Glutamatergic neuron (in vitro differentiated cells): ENCODE measurements around the gene PTDSS2. TPM values are rescaled to one million over a fixed set of nuclear protein-coding genes. Genes with fewer than 3 reads are reported as not detected.
A peak's percentile ranks its signal among the peaks of the same experiment; 100 is the strongest.

Experiments
- DNase-seq: peaks from one replicate; pipeline ENCODE4 v3.0.0; 2022
- H3K27ac Mint-ChIP-seq: one replicate; pipeline ENCODE4 v1.8.0; 2020; ENCODE audit warnings: mild to moderate bottlenecking, mixed read lengths, inconsistent platforms; ENCODE audit not compliant: unreplicated experiment
- H3K27me3 Mint-ChIP-seq: one replicate; pipeline ENCODE4 v1.8.0; 2020; ENCODE audit warnings: mild to moderate bottlenecking, moderate library complexity, mixed read lengths, inconsistent platforms; ENCODE audit not compliant: unreplicated experiment
- H3K36me3 Mint-ChIP-seq: one replicate; pipeline ENCODE4 v1.8.0; 2020; ENCODE audit warnings: mild to moderate bottlenecking, mixed read lengths, inconsistent platforms; ENCODE audit not compliant: unreplicated experiment
- H3K4me1 Mint-ChIP-seq: one replicate; pipeline ENCODE4 v1.8.0; 2020; ENCODE audit warnings: mild to moderate bottlenecking, low read depth, mixed read lengths, inconsistent platforms; ENCODE audit not compliant: unreplicated experiment
- H3K4me3 Mint-ChIP-seq: one replicate; pipeline ENCODE4 v1.8.0; 2020; ENCODE audit warnings: mild to moderate bottlenecking, mixed read lengths, inconsistent platforms; ENCODE audit not compliant: unreplicated experiment
- H3K9me3 Mint-ChIP-seq: one replicate; pipeline ENCODE4 v1.8.0; 2020; ENCODE audit warnings: mild to moderate bottlenecking, moderate library complexity, mixed read lengths, inconsistent platforms; ENCODE audit not compliant: unreplicated experiment
- total RNA-seq: library from RNA; stranded (reverse); fragmentation: NEBNext Ultra II Directional; extraction: Animal tissue kit (Norgen Biotek cat#: 25700); gene quantifications from one replicate; pipeline ENCODE4 v1.2.1, GENCODE V29; 2021; ENCODE audit not compliant: unreplicated experiment
- TF ChIP-seq, protein P1 (sequence below): fragments of 200-600 bp; sonication (generic); IDR thresholded peaks from one replicate; pipeline ENCODE4 v1.5.0; 2021; ENCODE audit not compliant: partially characterized antibody, unreplicated experiment

Gene PTDSS2
- total RNA-seq, 1 donor from 2014 or later = 123 TPM

DNA sequence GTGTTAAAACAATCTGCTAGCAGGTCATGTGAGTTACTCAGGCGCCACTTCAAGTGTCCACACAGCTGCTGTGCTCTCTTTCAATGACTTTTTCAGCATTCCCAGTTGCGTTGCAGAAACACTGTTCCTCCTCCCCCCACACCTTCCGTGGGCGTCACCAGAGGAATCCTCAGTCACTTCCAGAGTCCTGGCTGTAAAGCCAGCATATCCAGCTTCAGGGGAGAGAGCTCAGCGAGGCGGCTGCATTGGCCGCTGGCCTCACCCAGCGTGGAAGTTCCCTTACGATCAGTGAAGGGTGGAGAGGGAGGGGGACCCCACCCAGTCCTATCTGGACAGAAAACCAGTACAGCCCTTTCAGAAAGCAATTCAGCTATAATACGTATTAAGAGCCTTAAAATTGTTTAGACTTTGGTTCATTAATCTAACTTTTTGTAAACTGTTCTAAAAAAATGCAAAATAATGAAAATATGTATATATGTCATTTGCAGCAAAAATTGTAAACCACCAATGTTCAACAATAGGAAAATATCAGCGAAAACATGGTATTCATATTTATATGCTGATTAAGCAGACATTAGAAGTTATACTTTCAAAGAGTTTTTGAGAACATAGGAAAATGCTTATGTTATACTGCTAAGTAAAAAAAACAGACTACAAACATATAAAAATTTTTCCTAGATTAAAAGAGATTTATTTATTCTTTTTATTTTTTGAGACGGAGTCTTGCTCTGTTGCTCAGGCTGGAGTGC lies 5.5 kb upstream of the PTDSS2 start:
- no peak for DNase-seq
- TF ChIP-seq, protein P1, sequence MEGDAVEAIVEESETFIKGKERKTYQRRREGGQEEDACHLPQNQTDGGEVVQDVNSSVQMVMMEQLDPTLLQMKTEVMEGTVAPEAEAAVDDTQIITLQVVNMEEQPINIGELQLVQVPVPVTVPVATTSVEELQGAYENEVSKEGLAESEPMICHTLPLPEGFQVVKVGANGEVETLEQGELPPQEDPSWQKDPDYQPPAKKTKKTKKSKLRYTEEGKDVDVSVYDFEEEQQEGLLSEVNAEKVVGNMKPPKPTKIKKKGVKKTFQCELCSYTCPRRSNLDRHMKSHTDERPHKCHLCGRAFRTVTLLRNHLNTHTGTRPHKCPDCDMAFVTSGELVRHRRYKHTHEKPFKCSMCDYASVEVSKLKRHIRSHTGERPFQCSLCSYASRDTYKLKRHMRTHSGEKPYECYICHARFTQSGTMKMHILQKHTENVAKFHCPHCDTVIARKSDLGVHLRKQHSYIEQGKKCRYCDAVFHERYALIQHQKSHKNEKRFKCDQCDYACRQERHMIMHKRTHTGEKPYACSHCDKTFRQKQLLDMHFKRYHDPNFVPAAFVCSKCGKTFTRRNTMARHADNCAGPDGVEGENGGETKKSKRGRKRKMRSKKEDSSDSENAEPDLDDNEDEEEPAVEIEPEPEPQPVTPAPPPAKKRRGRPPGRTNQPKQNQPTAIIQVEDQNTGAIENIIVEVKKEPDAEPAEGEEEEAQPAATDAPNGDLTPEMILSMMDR = no peak
- Mint-ChIP-seq H3K4me1 (peaks cover 4% of the 10 kb centered on the region), H3K36me3 (no peaks in the 10 kb centered on the region), H3K9me3 (peaks cover 4% of the 10 kb centered on the region), H3K27me3 (peaks cover 4% of the 10 kb centered on the region), H3K27ac (no peak overlapping the region), H3K4me3 (no peak overlapping the region)

DNA sequence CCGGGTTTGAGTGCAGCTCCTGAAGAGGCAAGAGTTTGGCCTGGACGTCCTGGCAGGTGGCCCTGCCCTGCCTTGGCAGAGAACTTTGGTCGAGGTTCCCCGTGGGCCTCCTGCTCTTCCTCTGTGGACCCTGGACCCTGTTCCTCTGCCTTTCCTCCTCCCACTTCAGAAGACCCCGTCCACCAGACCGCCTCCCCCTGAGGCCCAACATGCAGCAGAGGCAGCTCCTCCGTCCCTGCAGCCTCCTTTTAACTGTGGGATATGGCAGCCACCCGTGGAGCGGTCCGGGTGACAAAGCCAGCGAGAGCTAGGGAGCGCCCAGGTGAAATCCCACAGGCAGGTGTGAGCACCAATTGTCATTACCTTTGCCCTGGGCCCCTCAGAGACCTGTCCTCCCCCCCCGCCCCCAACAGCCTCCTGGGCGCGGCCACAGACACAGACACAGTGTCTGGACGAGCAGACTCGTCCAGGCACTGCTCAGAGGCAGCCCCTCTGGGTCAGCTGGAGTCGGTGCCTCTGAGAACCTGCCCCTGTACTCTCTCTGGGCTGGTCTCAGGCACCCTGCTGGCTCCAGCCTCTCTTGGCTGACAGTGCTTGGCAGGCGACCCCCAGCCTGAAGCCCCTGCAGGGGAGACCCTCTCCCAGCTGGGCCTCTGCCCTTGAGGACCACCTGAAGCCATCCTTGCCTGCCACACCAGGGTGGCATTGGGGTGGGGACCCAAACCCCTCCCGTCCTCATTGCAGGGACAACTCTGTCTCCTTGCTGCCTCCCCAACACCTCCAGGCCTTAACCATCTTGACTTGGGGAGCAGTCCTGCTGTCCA lies 4.1 kb upstream of the PTDSS2 start:
- peaks cover 6% of the 10 kb centered on the region for H3K9me3 Mint-ChIP-seq
- peaks cover 6% of the 10 kb centered on the region for H3K27me3 Mint-ChIP-seq
- H3K4me3 Mint-ChIP-seq = no peak overlapping the region
- H3K27ac Mint-ChIP-seq = no peak overlapping the region
- no peaks in the 10 kb centered on the region for H3K36me3 Mint-ChIP-seq
- H3K4me1 Mint-ChIP-seq = peaks cover 4% of the 10 kb centered on the region
- TF ChIP-seq, protein P1 = no peak
- no peak for DNase-seq

- no peaks in the 10 kb centered on the region for H3K36me3 Mint-ChIP-seq
- H3K27ac Mint-ChIP-seq = no peak overlapping the region
- no peak overlapping the region for H3K4me3 Mint-ChIP-seq
- peaks cover 7% of the 10 kb centered on the region for H3K9me3 Mint-ChIP-seq
- H3K4me1 Mint-ChIP-seq = peaks cover 9% of the 10 kb centered on the region
- DNase-seq = no peak
- H3K27me3 Mint-ChIP-seq = peaks cover 9% of the 10 kb centered on the region
- TF ChIP-seq, protein P1 = no peak
Measured at GRCh38 chr11:446891-447290, 3.2 kb upstream of the PTDSS2 start.

DNA sequence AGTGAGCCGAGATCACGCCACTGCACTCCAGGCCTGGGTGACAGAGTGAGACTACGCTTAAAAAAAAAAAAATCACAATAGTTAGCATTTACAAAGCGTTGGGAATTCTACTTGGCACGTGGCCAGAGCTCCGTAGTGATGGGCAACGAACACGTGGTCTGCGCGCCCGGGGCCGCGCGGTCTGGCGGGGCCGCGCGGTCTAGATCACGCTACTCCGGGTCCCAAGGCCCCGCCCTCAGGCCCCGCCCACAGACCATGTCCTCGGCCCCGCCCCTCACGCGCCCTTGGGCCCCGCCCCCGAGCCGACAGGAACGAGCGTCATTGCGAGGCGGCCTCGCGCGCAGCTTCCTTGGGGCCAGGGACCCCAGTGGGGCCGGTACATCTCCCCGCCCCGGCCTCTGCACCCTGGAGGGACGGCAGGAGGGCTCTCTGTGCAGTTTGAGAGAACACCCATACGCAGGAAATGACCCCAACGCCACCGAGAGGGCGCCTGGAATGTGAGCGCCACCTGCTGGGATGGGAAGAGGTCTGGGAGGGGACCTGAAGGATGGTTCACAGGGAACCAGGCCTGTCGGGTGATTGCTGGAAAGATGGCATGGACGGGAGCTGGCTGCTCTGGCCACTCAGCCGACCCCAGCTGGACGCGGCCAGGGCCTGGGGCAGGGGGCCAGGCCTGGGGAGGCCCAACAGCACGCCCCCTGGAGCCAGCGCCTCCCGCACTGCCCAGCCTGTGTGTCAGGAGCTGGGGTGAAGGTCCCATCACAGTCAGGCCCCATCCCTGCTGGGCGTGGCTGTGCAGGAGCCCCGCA lies 2.0 kb upstream of the PTDSS2 start:
- TF ChIP-seq, protein P1 = peak; percentile 74
- Mint-ChIP-seq H3K27ac (peak overlapping the region; percentile 86), H3K27me3 (peaks cover 13% of the 10 kb centered on the region), H3K9me3 (peaks cover 7% of the 10 kb centered on the region), H3K4me1 (peaks cover 13% of the 10 kb centered on the region), H3K4me3 (peak overlapping the region; percentile 77), H3K36me3 (no peaks in the 10 kb centered on the region)
- DNase-seq = peak; percentile 96
